Keratinocyte (primary cell): ENCODE measurements around the gene SLCO3A1. TPM values are rescaled to one million over a fixed set of nuclear protein-coding genes. Genes with fewer than 3 reads are reported as not detected.

Source experiments
- DNase-seq: peaks from one replicate; pipeline ENCODE4 v3.0.0-alpha.2; 2011; ENCODE audit warnings: low read depth, missing footprints, low spot score
- FAIRE-seq: peaks from 2 replicates; lab custom pipeline; 2011; peaks lifted over from hg19 to GRCh38; lab: Jason Lieb, UNC
- H2AFZ ChIP-seq: 2 replicates; pipeline ENCODE4 v1.6.0; 2012; ENCODE audit warnings: low read length, control low read depth, inconsistent platforms; ENCODE audit not compliant: control insufficient read depth
- H3K27ac ChIP-seq: 2 replicates; pipeline ENCODE4 v1.5.1; 2011; ENCODE audit warnings: low read length; ENCODE audit not compliant: control insufficient read depth, insufficient read depth
- H3K27me3 ChIP-seq: 3 replicates; pipeline ENCODE4 v1.6.0; 2011; ENCODE audit warnings: low read length; ENCODE audit not compliant: control insufficient read depth, insufficient read depth; ENCODE audit errors: extremely low read depth
- H3K36me3 ChIP-seq, 2 experiments: 2 replicates in 1 of 2; 3 replicates in 1 of 2; pipeline ENCODE4 v1.5.1; 2011; ENCODE audit warnings: low read length in 2 of 2, mild to moderate bottlenecking in 1 of 2; ENCODE audit not compliant: control insufficient read depth in 2 of 2, insufficient read depth in 2 of 2; ENCODE audit errors: extremely low read depth in 1 of 2
- H3K4me1 ChIP-seq: 3 replicates; pipeline ENCODE4 v1.5.1; 2011; ENCODE audit warnings: low read length; ENCODE audit not compliant: control insufficient read depth, insufficient read depth; ENCODE audit errors: extremely low read depth
- H3K4me2 ChIP-seq: 3 replicates; pipeline ENCODE4 v1.6.0; 2011; ENCODE audit warnings: low read depth, low read length; ENCODE audit not compliant: control insufficient read depth, insufficient read depth; ENCODE audit errors: extremely low read depth
- H3K4me3 ChIP-seq, 3 experiments: fragments of 200-600 bp in 1 of 3; sonication (generic) in 1 of 3; 2 replicates in 2 of 3; 3 replicates in 1 of 3; pipeline ENCODE4 v1.5.1; 2011 to 2016; ENCODE audit warnings: low read length in 3 of 3, mild to moderate bottlenecking in 3 of 3, control low read depth in 2 of 3, inconsistent platforms in 1 of 3, low read depth in 1 of 3, mixed read lengths in 1 of 3, mixed run types in 1 of 3, moderate library complexity in 1 of 3; ENCODE audit not compliant: control insufficient read depth in 2 of 3, insufficient read depth in 2 of 3; ENCODE audit errors: extremely low read depth in 1 of 3
- H3K79me2 ChIP-seq: 2 replicates; pipeline ENCODE4 v1.6.0; 2012; ENCODE audit warnings: low read length; ENCODE audit not compliant: control insufficient read depth, insufficient read depth
- H3K9ac ChIP-seq: 3 replicates; pipeline ENCODE4 v1.6.0; 2011; ENCODE audit warnings: low read length; ENCODE audit not compliant: control insufficient read depth, insufficient read depth; ENCODE audit errors: extremely low read depth
- H3K9me1 ChIP-seq: 3 replicates; pipeline ENCODE4 v1.6.0; 2011; ENCODE audit warnings: low read length; ENCODE audit not compliant: control insufficient read depth, insufficient read depth; ENCODE audit errors: extremely low read depth
- H3K9me3 ChIP-seq: 2 replicates; pipeline ENCODE4 v1.5.1; 2012; ENCODE audit warnings: low read depth, low read length; ENCODE audit not compliant: control insufficient read depth
- H4K20me1 ChIP-seq: 3 replicates; pipeline ENCODE4 v1.6.0; 2011; ENCODE audit warnings: low read length; ENCODE audit not compliant: control insufficient read depth, insufficient read depth; ENCODE audit errors: extremely low read depth
- CTCF ChIP-seq, 3 experiments: IDR thresholded peaks in 1 of 3; conservative IDR thresholded peaks in 1 of 3; optimal IDR thresholded peaks in 1 of 3; 2 replicates in 2 of 3; 3 replicates in 1 of 3; pipeline versions ENCODE3 to v1.5.1; 2011; ENCODE audit warnings: low read length in 3 of 3, mild to moderate bottlenecking in 3 of 3, moderate library complexity in 2 of 3, control low read depth in 1 of 3, inconsistent platforms in 1 of 3; ENCODE audit not compliant: insufficient read depth in 2 of 3; ENCODE audit errors: extremely low read depth in 1 of 3
- EZH2 ChIP-seq: IDR thresholded peaks from one replicate; pipeline ENCODE4 v1.6.1; 2012; ENCODE audit warnings: inconsistent platforms, mild to moderate bottlenecking, low read length, moderate library complexity
- dilution Hi-C: fragments of 300-500 bp; cut with MboI; formaldehyde crosslinking; loops from one replicate; pipeline ENCODE4 v1.7.0; 2020; ENCODE audit warnings: low sequenced_read_pairs; ENCODE audit not compliant: extremely low pct_ligation_motif_present
- polyA plus RNA-seq, 5 experiments: library from polyadenylated mRNA; depleted of rRNA in 3 of 5; stranded (reverse) in 3 of 5; stranded (forward) in 1 of 5; unstranded in 1 of 5; fragments of >200 nt; gene quantifications; 1 replicate in 1 of 5; 2 replicates in 3 of 5; 3 replicates in 1 of 5; pipeline versions ENCODE4 v1.2.1 to v1.2.3, GENCODE V29; 2011 to 2012; ENCODE audit warnings: missing spikeins in 2 of 5, low read depth in 1 of 5, low replicate concordance in 1 of 5

The SLCO3A1 gene
- polyA plus RNA-seq, 1 donor (not counting 4 experiments of a cell fraction or from before 2014, with no cell fraction given): 21.3 TPM

DNA sequence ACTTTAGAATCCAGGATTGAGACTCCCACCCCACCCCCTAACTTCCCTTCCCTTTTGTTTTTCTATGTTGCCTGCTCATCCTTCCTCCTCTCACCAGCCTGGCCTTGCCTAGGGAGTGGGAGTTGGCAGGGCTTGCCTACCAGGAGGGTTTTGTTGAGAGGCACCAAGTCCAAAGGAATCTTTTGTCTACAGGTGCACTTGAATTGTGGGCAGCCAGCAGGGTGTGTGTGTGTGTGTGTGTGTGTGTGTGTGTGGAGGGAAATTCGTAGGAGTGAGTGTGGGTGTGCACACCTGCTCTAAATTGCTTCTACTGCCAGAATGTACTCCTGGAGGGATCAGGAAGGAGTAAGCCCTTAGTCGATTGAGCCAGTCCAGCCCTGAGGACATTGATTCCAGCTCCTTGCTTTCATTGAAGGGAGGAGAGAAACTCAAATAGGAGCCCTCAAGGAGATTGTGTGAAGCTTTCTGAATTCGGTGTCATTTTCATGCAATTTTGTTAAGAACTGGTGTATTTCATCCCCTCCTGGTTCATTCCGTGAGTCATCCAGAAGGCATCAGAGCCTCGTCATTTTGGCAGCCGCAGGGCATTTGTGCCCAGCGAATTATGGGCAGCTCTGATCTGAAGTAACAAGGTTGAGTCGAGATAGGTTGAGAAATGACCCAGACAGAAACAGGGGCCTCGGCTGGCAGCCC lies 112.1 kb downstream of the SLCO3A1 start:
- TF ChIP-seq EZH2 (no peak), CTCF (optimal IDR thresholded peaks at IDR 0.05 in 1 of 3, IDR thresholded peaks at IDR 0.05 in 1 of 3, conservative IDR thresholded peaks at IDR 0.05 in 1 of 3; ENCODE audit: extremely low read depth in 1 of 3, insufficient read depth in 2 of 3, low read length in 3 of 3) (no peak)
- Histone ChIP-seq H3K4me2 (peak overlapping the region; percentile 78), H3K9me1 (peaks cover 2% of the 10 kb centered on the region), H3K27ac (peak overlapping the region; percentile 93), H3K36me3 (no peaks in the 10 kb centered on the region), H4K20me1 (no peaks in the 10 kb centered on the region), H3K27me3 (no peaks in the 10 kb centered on the region), H3K9ac (peak overlapping the region; percentile 65), H2AFZ (no peak overlapping the region), H3K4me3 (peak overlapping the region in 2 of 3 experiments; percentile 18 to 40), H3K9me3 (no peaks in the 10 kb centered on the region), H3K79me2 (peaks cover 42% of the 10 kb centered on the region), H3K4me1 (peaks cover 51% of the 10 kb centered on the region)
- peak; percentile 94 for FAIRE-seq
- DNase-seq: peak; percentile 89
- dilution Hi-C loops: no loop called here

DNA sequence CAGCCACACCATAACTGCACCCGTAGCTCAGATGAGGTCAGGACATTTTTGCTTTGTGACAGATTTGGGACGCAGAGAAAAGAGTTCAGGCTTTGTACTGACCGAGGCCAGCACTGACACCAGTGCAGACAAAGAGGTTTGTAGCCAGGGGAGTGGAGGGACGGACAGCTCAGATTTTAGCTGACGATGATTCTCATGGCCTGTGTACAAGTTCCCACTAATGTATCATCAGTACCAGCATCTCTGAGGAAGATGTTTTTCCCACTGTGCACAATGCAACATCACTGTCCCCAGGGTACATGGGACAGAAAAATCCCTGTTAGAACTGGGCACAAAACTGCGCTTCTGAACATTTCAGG lies 112.7 kb downstream of the SLCO3A1 start:
- dilution Hi-C loops: no loop called here
- H3K27ac ChIP-seq: peak overlapping the region; percentile 93
- peak overlapping the region in 1 of 3 experiments; percentile 4 for H3K4me3 ChIP-seq
- H3K9ac ChIP-seq: peak overlapping the region; percentile 65
- peaks cover 44% of the 10 kb centered on the region for H3K79me2 ChIP-seq
- peaks cover 2% of the 10 kb centered on the region for H3K9me1 ChIP-seq
- FAIRE-seq (no peak), DNase-seq (no peak)
- H3K4me1 ChIP-seq: peaks cover 48% of the 10 kb centered on the region
- H3K36me3 ChIP-seq: no peaks in the 10 kb centered on the region
- no peaks in the 10 kb centered on the region for H4K20me1 ChIP-seq
- no peaks in the 10 kb centered on the region for H3K9me3 ChIP-seq
- peak overlapping the region; percentile 78 for H3K4me2 ChIP-seq
- H3K27me3 ChIP-seq: no peaks in the 10 kb centered on the region
- H2AFZ ChIP-seq: no peak overlapping the region
- TF ChIP-seq CTCF (optimal IDR thresholded peaks at IDR 0.05 in 1 of 3, IDR thresholded peaks at IDR 0.05 in 1 of 3, conservative IDR thresholded peaks at IDR 0.05 in 1 of 3; ENCODE audit: extremely low read depth in 1 of 3, insufficient read depth in 2 of 3, low read length in 3 of 3) (no peak), EZH2 (no peak)
